GM19467 (cell line): ENCODE measurements around the gene RBM6.
"Not testable (repeated sequence)": the region's sequence is repeated elsewhere in the genome, so short reads cannot be mapped to it uniquely, and the experiment has no call there.

Experiments used
- ATAC-seq: cut with Tn5 transposase; IDR thresholded peaks from one replicate; pipeline ENCODE4 v1.9.1; 2021; ENCODE audit warnings: mild to moderate bottlenecking, moderate library complexity; ENCODE audit not compliant: unreplicated experiment

Gene RBM6

GRCh38 chr3:49976942-49977341 is 37.0 kb downstream of the RBM6 start:
- ATAC-seq: no peak

- no peak for ATAC-seq
These were observed 44.4 kb downstream of the RBM6 start for GRCh38 chr3:49984394-49984793.

- ATAC-seq: no peak
These were observed 52.4 kb downstream of the RBM6 start for GRCh38 chr3:49992326-49992725.

- ATAC-seq: no peak
These were observed 54.5 kb downstream of the RBM6 start for GRCh38 chr3:49994476-49994875.

GRCh38 chr3:49996016-49996415 is 56.1 kb downstream of the RBM6 start:
- ATAC-seq: no peak

GRCh38 chr3:49997862-49998261 is 57.9 kb downstream of the RBM6 start:
- no peak for ATAC-seq

- ATAC-seq: no peak
These were observed 58.4 kb downstream of the RBM6 start for GRCh38 chr3:49998326-49998725.

- ATAC-seq: no peak
These were observed 61.6 kb downstream of the RBM6 start for GRCh38 chr3:50001511-50001910.

- no peak for ATAC-seq
These were observed 63.3 kb downstream of the RBM6 start for GRCh38 chr3:50003216-50003615.

GRCh38 chr3:50003824-50004223 is 63.9 kb downstream of the RBM6 start:
- ATAC-seq: no peak

- ATAC-seq: no peak
These were observed 69.0 kb downstream of the RBM6 start for GRCh38 chr3:50008931-50009330.

GRCh38 chr3:50010959-50011358 is 71.0 kb downstream of the RBM6 start:
- no peak for ATAC-seq

GRCh38 chr3:50015918-50016317 is 76.0 kb downstream of the RBM6 start:
- ATAC-seq: no peak

- no peak for ATAC-seq
These were observed 88.4 kb downstream of the RBM6 start for GRCh38 chr3:50028346-50028745.

- ATAC-seq: not testable (repeated sequence)
These were observed 91.3 kb downstream of the RBM6 start for GRCh38 chr3:50031201-50031600.

GRCh38 chr3:50044976-50045375 is 105.0 kb downstream of the RBM6 start:
- no peak for ATAC-seq

GRCh38 chr3:50047426-50047825 is 107.5 kb downstream of the RBM6 start:
- ATAC-seq: no peak

GRCh38 chr3:50050361-50050760 is 110.4 kb downstream of the RBM6 start:
- no peak for ATAC-seq

GRCh38 chr3:50057756-50058155 is 117.8 kb downstream of the RBM6 start:
- ATAC-seq: no peak

GRCh38 chr3:50068134-50068533 is 128.2 kb downstream of the RBM6 start:
- no peak for ATAC-seq

GRCh38 chr3:50078091-50078490 is 138.1 kb downstream of the RBM6 start:
- ATAC-seq: no peak

GRCh38 chr3:50078622-50079021 is 138.7 kb downstream of the RBM6 start:
- no peak for ATAC-seq

- ATAC-seq: not testable (repeated sequence)
These were observed 145.0 kb downstream of the RBM6 start for GRCh38 chr3:50084951-50085350.
